Stimulated activated CD4-positive, alpha-beta T cell treated with anti-CD3 and anti-CD28 coated beads, Interleukin-15, amount 100 ng/mL, for 1 hour (primary cell): ENCODE results near the gene PLEKHF1.
"Not testable (repeated sequence)": the region's sequence is repeated elsewhere in the genome, so short reads cannot be mapped to it uniquely, and the experiment has no call there.

ENCODE experiments used
- DNase-seq, 2 donors: peaks; one replicate each; pipeline ENCODE4 v3.0.0-alpha.2; 2020; ENCODE audit warnings: low read depth in 1 of 2, low spot score in 1 of 2

The PLEKHF1 gene

GRCh38 chr19:29663861-29664752, 1.2 kb upstream of the PLEKHF1 start:
- no peak for DNase-seq

- DNase-seq, result no peak
Observed at GRCh38 chr19:29664753-29665214, 477 bp upstream of the PLEKHF1 start.

DNA sequence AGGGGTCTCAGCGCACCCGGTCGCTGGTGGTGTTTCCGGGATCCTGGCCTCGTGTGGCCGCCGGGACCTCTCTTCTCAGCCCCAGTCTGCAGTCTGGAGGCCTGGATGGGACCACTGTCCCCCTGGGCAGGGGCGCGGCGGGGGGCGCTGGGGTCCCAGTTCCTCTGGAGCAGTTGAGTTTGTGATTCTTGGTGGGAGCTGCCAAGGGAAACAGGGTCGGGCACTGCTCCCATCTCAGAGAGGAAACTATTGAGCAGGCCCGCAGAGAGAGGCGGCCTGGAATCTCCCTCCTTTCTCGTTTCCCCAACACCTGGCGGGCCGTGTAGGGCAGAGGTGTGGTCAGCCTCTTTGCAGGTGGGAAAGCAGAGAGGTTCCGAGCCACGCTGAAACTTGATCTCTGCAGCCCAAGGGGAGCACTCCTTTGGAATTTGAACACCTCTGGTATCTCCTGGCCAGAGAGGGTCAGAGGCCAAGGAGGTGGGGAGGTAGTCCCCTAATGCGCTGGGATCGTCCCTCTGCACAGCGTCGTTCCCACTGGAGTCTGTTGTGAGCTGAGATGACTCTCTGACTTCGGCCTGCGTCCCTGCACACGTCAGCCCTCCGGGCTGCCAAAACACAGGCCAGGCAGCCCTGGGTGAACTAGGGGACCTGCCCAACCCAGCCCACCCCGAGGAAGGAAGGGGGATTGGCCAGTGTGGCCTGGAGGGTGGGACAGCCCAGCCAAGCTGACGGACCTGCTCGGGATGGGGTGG, 741 bp downstream of the PLEKHF1 start:
- no peak for DNase-seq

DNA sequence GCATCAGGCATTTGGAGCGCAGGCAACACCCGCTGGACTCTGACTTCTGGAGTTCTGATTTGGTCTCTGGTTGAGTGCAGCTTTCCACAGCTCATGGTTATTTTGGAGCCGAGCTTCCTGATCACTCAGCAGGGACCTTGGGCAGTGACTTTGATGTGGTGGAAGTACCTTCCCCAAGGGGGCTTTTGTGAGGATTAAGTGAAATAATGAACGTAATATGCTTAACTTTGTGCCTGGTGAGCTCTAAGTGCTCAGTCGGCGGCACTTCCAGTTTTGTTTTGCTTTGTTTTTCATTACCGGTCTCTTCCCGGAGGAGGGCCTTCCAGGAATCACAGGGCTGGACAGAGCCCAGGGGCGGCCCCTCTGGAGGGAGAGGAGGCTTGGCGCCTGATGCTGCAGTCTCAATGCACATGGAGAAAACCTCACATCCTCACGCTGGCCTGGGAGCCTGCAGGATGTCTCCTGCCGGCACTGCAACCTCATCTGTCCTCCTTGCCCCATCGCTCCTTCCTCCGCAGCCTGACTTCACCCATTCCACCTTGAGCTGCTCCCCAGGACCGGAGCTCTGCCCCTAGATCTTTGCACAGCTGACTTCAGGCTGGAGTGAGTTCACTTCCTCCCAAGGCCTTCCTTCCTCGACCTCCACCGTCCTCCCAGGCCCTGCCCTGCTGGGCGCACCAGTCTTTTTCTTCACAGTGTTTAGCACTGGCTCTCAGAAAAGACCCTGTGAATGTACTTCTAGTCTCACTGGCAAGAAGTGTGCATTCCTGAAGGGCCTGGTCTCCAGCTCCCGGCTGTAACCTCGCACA, 1.5 kb downstream of the PLEKHF1 start:
- no peak for DNase-seq

DNA sequence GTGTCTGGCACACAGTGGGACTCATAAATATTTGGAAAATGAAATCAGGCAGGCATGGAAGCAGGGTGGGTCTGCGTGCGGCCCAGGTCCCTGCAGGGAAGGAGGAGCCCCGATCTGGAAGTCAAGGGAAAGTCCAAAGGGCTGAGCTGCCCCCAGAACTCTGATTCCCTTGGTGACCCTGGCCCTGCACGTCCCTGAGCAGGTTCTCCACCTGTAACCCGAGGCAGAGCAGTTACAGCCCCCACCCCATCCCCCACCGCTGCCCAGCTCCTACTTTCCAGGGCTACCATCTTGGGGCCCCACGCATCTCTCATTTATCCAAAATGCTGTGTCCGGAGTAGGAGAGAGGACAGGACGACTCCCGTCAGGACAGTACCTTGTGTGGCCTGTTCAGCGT, 2.1 kb downstream of the PLEKHF1 start:
- no peak for DNase-seq

DNA sequence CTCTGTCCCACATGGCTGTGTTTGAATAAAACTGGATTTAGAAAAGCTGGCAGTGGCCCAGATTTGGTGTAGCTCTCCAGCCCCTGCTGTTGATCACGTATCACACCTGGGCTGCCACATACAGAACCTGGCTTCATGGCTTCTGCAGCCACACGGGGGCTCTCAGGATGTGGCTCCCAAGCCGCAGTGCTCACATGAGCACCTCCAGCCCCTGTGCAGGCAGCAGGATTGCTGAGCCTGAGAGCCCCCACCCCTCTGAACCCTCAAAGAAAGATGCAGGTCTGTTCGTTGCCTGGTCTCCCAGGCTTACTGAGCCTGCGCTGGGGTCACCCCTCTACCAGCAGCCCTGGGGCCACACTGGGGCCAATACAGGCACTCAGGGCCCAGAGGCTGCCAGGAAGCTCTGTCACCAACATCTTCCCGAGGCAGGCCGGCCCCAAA, 2.7 kb downstream of the PLEKHF1 start:
- DNase-seq, result peak in 1 of 2 donors; percentile 37

GRCh38 chr19:29668746-29669609, 3.7 kb downstream of the PLEKHF1 start:
- DNase-seq, result no peak

DNA sequence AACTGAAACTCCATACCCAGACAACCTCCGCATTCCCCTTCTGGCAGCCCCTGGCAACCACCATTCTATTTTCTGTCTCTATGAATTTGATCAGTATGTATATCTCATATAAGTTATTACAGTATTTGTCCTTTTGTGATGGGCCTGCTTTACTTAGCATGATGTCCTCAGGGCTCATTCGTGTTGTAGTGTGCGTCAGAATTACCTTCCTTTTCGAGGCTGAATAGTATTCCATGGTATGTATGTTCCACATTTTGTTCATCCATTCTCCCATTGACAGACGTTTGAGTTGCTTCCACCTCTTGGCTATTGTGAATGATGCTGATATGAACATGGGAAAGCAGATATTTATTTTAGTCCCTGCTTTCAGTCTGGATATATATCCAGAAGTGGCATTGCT, 5.0 kb downstream of the PLEKHF1 start:
- no peak for DNase-seq

DNA sequence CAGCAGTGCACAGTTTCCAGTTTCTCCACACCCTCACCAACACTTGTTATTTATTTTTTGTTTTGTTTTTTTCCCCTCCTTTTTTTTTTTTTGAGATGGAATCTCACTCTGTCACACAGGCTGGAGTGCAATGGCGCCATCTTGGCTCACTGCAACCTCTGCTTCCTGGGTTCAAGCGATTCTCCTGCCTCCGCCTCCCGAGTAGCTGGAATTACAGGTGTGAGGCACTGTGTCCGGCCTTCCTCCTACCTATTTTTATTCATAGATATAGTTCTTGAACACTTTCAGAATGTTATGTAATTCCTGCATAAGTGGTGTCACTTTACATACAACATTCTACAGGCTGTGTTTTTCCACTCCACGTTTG, 5.7 kb downstream of the PLEKHF1 start:
- DNase-seq, result not testable (repeated sequence)

GRCh38 chr19:29671393-29672160, 6.3 kb downstream of the PLEKHF1 start:
- peak; percentile 69 to 75 for DNase-seq

DNA sequence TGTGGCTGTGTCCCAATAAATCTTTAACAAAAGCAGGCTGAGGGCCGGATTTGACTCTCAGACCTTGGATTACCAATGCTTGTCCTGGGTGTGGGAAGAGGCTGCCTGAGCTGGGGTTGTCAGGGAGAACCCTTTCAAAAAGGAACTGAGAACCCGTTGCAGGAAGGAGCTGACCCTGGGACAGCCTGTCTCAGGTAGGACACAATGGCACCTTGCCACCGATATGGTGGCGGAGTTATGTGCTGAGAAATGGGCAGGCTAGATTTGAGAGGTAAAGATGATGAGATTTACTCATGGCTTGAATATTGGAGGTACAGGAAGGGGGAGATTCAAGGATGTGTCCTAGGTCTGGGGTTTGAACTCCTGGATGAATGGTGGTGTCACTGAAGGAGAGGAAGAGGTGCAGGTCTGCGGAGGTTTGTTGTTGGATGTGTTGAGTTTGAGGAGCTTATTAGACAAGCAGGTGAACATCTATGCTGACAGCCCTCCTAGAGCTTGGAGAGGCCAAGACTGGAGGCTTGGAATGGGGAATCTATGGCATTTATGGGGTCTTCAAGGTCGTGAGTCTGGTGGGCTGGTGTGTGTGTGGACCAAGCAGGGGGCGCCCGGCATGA, 7.2 kb downstream of the PLEKHF1 start:
- no peak for DNase-seq

GRCh38 chr19:29672933-29673336, 7.7 kb downstream of the PLEKHF1 start:
- DNase-seq, result peak; percentile 64 to 74

DNA sequence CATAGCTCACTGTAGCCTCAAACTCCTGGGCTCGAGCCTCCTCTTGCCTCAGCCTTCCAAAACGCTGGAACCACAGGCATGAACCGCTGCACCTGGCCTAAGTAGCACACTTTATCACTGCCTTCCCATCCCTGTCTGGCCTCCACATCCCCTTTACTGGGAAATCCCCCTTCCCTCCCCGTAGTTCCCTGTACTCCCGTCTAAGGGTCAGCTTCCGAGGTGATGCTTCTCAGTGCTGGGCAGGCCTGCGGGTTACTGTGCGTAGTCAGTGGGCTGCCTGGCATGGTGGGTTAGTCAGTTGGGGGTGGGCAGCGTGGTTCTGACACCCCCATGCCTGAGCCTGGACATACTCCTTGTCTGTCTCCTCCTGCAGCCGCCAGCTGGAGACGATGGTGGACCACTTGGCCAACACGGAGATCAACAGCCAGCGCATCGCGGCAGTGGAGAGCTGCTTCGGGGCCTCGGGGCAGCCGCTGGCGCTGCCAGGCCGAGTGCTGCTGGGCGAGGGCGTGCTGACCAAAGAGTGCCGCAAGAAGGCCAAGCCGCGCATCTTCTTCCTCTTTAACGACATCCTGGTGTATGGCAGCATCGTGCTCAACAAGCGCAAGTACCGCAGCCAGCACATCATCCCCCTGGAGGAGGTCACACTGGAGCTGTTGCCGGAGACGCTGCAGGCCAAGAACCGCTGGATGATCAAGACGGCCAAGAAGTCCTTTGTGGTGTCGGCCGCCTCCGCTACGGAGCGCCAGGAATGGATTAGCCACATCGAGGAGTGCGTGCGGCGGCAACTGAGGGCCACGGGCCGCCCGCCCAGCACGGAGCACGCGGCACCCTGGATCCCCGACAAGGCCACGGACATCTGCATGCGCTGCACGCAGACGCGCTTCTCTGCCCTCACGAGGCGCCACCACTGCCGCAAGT, 8.4 kb downstream of the PLEKHF1 start:
- DNase-seq, result no peak

DNA sequence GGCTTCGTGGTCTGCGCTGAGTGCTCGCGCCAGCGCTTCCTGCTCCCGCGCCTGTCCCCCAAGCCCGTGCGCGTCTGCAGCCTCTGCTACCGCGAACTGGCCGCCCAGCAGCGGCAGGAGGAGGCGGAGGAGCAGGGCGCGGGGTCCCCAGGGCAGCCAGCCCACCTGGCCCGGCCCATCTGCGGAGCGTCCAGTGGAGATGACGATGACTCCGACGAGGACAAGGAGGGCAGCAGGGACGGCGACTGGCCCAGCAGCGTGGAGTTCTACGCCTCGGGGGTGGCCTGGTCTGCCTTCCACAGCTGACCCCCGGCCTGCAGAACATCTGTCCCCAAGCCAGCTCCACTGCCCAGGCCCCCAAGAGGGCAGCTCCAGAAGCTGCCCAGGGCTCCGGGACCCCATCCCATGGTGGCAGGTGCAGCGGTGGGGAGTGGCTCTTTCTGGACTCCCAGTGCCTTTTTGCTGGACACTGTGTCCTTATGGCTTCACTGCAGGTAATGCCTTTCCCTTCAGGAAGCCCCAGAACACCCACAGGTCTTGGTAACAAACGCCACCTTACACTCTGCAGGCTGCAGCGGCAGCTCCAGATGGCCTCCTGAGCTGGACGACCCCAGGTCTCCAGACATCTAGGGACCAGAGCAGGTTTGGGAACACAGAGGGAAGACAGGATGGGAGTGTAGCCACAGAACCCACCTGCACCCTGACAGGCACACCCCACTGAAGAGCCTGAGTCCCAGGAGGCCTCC, 9.3 kb downstream of the PLEKHF1 start:
- DNase-seq, result no peak

- no peak for DNase-seq
Observed at GRCh38 chr19:29675120-29675649, 9.9 kb downstream of the PLEKHF1 start.

DNA sequence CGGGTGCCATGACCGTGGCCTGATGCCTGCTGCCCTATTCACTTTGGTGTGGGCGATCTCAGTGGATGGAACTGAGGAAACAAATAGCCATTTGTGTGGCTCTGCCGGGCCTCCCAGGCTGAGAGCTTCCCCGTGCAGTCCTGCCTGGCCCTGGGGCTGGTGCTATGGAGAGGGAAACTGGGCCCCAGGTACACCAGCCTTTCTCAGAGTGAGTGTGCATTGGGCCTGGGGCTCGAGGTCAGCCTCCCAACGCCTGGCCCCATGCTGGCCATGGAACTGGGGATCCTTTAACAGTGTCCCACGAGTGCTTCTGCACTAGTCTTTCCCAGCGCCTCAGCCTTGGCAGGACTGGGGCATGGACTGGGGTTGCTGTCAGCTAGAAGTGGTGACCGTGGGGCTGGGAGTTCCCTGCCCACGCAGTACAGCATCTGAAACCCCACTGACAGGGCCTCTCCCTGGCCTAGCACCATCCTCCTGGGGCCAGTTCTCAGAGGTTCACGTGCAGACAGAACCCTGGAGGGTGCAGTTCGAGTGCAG, 10.5 kb downstream of the PLEKHF1 start:
- DNase-seq, result no peak

DNA sequence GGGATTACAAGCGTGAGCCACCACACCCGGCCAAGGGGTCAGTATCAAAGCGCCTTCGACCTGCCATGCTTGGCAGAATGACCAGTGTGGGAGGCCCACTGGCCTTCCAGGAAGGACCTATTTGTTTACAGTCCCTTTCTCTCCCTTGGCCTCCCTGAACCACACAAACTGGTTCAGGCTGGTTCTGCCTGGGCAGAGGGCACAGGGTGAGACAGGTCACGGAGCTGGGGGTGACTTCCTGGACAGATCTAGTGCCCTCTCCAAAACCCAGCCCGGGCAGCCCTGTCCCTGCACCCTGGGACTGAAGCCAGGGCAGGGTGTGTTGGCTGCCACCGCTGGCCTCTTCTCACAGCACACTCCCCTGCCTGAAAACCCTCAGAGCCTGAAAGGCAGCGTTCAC, 11.3 kb downstream of the PLEKHF1 start:
- DNase-seq, result no peak
